ENCODE results near the gene CHRNA4.

CHRNA4 gene

GRCh38 chr20:63361519-63362435 is 628 bp upstream of the CHRNA4 start:
- TF ChIP-seq TAF1 (IDR thresholded peaks at IDR 0.05; ENCODE audit: borderline replicate concordance, insufficient read depth, low read length) (no peak), SIN3A (IDR thresholded peaks at IDR 0.05; ENCODE audit: borderline replicate concordance, insufficient read depth, low read length) (no peak), FOXP2 (optimal IDR thresholded peaks at IDR 0.05; ENCODE audit: borderline replicate concordance, extremely low read depth, extremely low read length, insufficient read depth) (no peak), POLR2AphosphoS5 (IDR thresholded peaks at IDR 0.05; ENCODE audit: low read depth, low read length) (no peak)
- TF ChIP-seq, protein P1, sequence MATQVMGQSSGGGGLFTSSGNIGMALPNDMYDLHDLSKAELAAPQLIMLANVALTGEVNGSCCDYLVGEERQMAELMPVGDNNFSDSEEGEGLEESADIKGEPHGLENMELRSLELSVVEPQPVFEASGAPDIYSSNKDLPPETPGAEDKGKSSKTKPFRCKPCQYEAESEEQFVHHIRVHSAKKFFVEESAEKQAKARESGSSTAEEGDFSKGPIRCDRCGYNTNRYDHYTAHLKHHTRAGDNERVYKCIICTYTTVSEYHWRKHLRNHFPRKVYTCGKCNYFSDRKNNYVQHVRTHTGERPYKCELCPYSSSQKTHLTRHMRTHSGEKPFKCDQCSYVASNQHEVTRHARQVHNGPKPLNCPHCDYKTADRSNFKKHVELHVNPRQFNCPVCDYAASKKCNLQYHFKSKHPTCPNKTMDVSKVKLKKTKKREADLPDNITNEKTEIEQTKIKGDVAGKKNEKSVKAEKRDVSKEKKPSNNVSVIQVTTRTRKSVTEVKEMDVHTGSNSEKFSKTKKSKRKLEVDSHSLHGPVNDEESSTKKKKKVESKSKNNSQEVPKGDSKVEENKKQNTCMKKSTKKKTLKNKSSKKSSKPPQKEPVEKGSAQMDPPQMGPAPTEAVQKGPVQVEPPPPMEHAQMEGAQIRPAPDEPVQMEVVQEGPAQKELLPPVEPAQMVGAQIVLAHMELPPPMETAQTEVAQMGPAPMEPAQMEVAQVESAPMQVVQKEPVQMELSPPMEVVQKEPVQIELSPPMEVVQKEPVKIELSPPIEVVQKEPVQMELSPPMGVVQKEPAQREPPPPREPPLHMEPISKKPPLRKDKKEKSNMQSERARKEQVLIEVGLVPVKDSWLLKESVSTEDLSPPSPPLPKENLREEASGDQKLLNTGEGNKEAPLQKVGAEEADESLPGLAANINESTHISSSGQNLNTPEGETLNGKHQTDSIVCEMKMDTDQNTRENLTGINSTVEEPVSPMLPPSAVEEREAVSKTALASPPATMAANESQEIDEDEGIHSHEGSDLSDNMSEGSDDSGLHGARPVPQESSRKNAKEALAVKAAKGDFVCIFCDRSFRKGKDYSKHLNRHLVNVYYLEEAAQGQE (IDR thresholded peaks at IDR 0.05; ENCODE audit: insufficient read depth in 1 of 2, low read depth in 2 of 2, low read length in 2 of 2), result no peak

DNA sequence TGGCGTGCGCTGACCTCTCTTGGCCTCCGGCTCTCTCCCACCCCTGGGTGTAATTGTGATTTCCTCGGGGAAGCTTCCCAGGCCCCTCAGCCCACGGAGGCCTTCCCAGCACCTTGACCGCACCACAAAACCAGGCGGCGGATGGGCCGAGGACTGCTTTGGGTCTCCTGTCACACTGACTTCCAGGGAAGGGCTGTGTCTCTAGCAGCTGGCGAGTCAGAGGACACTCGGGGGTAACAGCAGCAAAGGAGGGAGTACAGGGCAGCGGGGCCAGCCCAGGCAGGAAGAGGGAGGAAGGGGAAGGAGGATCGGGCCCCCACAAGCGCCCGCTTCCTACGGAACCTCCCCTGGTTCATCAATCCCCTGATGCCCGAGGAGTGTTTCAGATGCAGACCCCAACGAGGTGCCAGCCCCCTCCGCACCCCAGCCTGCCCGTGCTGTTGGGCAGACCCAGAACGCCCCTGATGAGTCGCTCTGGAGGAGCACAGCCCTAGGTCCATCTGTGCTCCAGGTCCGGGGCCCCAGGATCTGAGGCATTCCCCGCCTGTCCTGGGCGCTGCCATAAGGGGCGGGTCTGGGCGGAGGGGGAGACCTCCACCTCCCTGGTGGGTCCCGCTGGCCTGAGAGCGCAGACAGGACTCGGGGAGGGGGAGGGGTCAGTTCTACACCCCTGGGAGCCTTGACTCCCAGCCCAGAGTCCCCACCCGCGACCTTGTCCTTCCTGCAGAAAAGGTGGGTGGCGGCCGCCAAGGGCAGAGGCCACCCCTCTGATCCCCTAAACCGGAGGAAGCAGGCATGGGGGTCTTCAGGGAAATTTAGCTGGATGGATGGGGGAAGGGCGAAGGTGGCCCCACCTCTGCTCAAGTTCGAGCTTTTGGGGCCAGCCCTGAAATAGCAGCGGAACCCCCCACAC is 956 bp downstream of the CHRNA4 start:
- TF ChIP-seq, protein P1 (IDR thresholded peaks at IDR 0.05; ENCODE audit: insufficient read depth in 1 of 2, low read depth in 2 of 2, low read length in 2 of 2), result no peak

GRCh38 chr20:63359164-63359934 is 1.8 kb downstream of the CHRNA4 start:
- TF ChIP-seq, protein P1 (IDR thresholded peaks at IDR 0.05; ENCODE audit: insufficient read depth in 1 of 2, low read depth in 2 of 2, low read length in 2 of 2), result no peak
- TF ChIP-seq FOXP2 (optimal IDR thresholded peaks at IDR 0.05; ENCODE audit: borderline replicate concordance, extremely low read depth, extremely low read length, insufficient read depth) (no peak), POLR2AphosphoS5 (IDR thresholded peaks at IDR 0.05; ENCODE audit: low read depth, low read length) (no peak), TAF1 (IDR thresholded peaks at IDR 0.05; ENCODE audit: borderline replicate concordance, insufficient read depth, low read length) (no peak)

- TF ChIP-seq, protein P1 (IDR thresholded peaks at IDR 0.05; ENCODE audit: insufficient read depth in 1 of 2, low read depth in 2 of 2, low read length in 2 of 2), result no peak
- TF ChIP-seq POLR2AphosphoS5 (IDR thresholded peaks at IDR 0.05; ENCODE audit: low read depth, low read length) (no peak), TAF1 (IDR thresholded peaks at IDR 0.05; ENCODE audit: borderline replicate concordance, insufficient read depth, low read length) (no peak)
These were observed 2.9 kb downstream of the CHRNA4 start for GRCh38 chr20:63357921-63358905.

Data from PFSK-1 (cell line).